HepG2 (cell line): Measurements from ENCODE around the gene UPK1B. TPM values are rescaled to one million over a fixed set of nuclear protein-coding genes. Genes with fewer than 3 reads are reported as not detected.

Source experiments
- FOXM1 ChIP-seq: sonication (generic); formaldehyde crosslinking; IDR thresholded peaks from 2 replicates; pipeline ENCODE4 v1.5.0; 2020; ENCODE audit warnings: missing genetic modification reagents
- HCFC1 ChIP-seq: fragments of 150-350 bp; IDR thresholded peaks from 2 replicates; pipeline ENCODE4 v1.6.1; 2014; ENCODE audit warnings: low read depth, low read length
- HOXA5 ChIP-seq: sonication (generic); formaldehyde crosslinking; IDR thresholded peaks from 2 replicates; pipeline ENCODE4 v1.4.0; 2020; ENCODE audit warnings: missing genetic modification reagents
- MAFG ChIP-seq: sonication (generic); formaldehyde crosslinking; IDR thresholded peaks from 2 replicates; pipeline ENCODE4 v1.5.1; 2020; ENCODE audit warnings: mild to moderate bottlenecking, missing genetic modification reagents
- MZF1 ChIP-seq: sonication (generic); formaldehyde crosslinking; IDR thresholded peaks from 2 replicates; pipeline ENCODE4 v1.8.1; 2023; ENCODE audit warnings: mild to moderate bottlenecking, missing genetic modification reagents, borderline replicate concordance
- NCOA1 ChIP-seq: sonication (generic); formaldehyde crosslinking; IDR thresholded peaks from 2 replicates; pipeline ENCODE4 v1.9.0; 2021; ENCODE audit warnings: missing genetic modification reagents
- NKX3-1 ChIP-seq: sonication (generic); formaldehyde crosslinking; IDR thresholded peaks from 2 replicates; pipeline ENCODE4 v1.5.0; 2020; ENCODE audit warnings: missing genetic modification reagents
- NR1H2 ChIP-seq: sonication (generic); formaldehyde crosslinking; IDR thresholded peaks from 2 replicates; pipeline ENCODE4 v1.8.1; 2022; ENCODE audit warnings: low read depth, missing genetic modification reagents, borderline replicate concordance
- ONECUT2 ChIP-seq: sonication (generic); formaldehyde crosslinking; IDR thresholded peaks from 2 replicates; pipeline ENCODE4 v1.4.0; 2020; ENCODE audit warnings: missing genetic modification reagents
- PHF5A ChIP-seq: IDR thresholded peaks from one replicate; pipeline ENCODE4 v1.6.1; 2018; ENCODE audit warnings: low read depth, missing genetic modification reagents; ENCODE audit not compliant: unreplicated experiment
- RBM22 ChIP-seq: fragments of 200-400 bp; formaldehyde crosslinking; optimal IDR thresholded peaks from 2 replicates; pipeline ENCODE3; 2017; ENCODE audit warnings: mild to moderate bottlenecking, low read length, moderate library complexity
- REXO4 ChIP-seq: sonication (generic); formaldehyde crosslinking; IDR thresholded peaks from 2 replicates; pipeline ENCODE4 v1.8.0; 2022; ENCODE audit warnings: missing genetic modification reagents, mild to moderate bottlenecking, borderline replicate concordance
- SMAD9 ChIP-seq: sonication (generic); formaldehyde crosslinking; IDR thresholded peaks from 2 replicates; pipeline ENCODE4 v1.5.1; 2020; ENCODE audit warnings: mild to moderate bottlenecking, missing genetic modification reagents
- ZC3H13 ChIP-seq: sonication (generic); formaldehyde crosslinking; IDR thresholded peaks from 2 replicates; pipeline ENCODE4 v1.8.1; 2023; ENCODE audit warnings: mild to moderate bottlenecking, missing genetic modification reagents, moderate library complexity
- ZKSCAN1 ChIP-seq: fragments of 150-350 bp; IDR thresholded peaks from 2 replicates; pipeline ENCODE4 v1.6.1; 2014; ENCODE audit warnings: low read length
- ZNF124 ChIP-seq: sonication (generic); formaldehyde crosslinking; IDR thresholded peaks from 2 replicates; pipeline ENCODE4 v1.4.0; 2020; ENCODE audit warnings: missing genetic modification reagents
- ZNF20 ChIP-seq: sonication (generic); formaldehyde crosslinking; IDR thresholded peaks from 2 replicates; pipeline ENCODE4 v1.4.0; 2020; ENCODE audit warnings: mild to moderate bottlenecking, moderate library complexity, missing genetic modification reagents
- ZNF256 ChIP-seq: sonication (generic); formaldehyde crosslinking; conservative IDR thresholded peaks from 2 replicates; pipeline ENCODE4 v1.4.0; 2020; ENCODE audit warnings: missing genetic modification reagents
- ZNF260 ChIP-seq: sonication (generic); formaldehyde crosslinking; IDR thresholded peaks from 2 replicates; pipeline ENCODE4 v1.4.0; 2020; ENCODE audit warnings: missing genetic modification reagents, low read depth, mild to moderate bottlenecking, borderline replicate concordance
- ZNF280B ChIP-seq: sonication (generic); formaldehyde crosslinking; IDR thresholded peaks from 2 replicates; pipeline ENCODE4 v1.5.0; 2020; ENCODE audit warnings: missing genetic modification reagents, mild to moderate bottlenecking, borderline replicate concordance
- ZNF317 ChIP-seq: sonication (generic); formaldehyde crosslinking; IDR thresholded peaks from 2 replicates; pipeline ENCODE4 v1.5.0; 2020; ENCODE audit warnings: mild to moderate bottlenecking, missing genetic modification reagents
- ZNF546 ChIP-seq: sonication (generic); formaldehyde crosslinking; conservative IDR thresholded peaks from 2 replicates; pipeline ENCODE4 v1.8.1; 2023; ENCODE audit warnings: mild to moderate bottlenecking, missing genetic modification reagents
- ZNF569 ChIP-seq: sonication (generic); formaldehyde crosslinking; IDR thresholded peaks from 2 replicates; pipeline ENCODE4 v1.5.0; 2020; ENCODE audit warnings: mild to moderate bottlenecking, missing genetic modification reagents, moderate library complexity, borderline replicate concordance
- ZNF709 ChIP-seq: sonication (generic); formaldehyde crosslinking; IDR thresholded peaks from 2 replicates; pipeline ENCODE4 v1.5.0; 2020; ENCODE audit warnings: mild to moderate bottlenecking, missing genetic modification reagents
- ZNF839 ChIP-seq: sonication (generic); formaldehyde crosslinking; IDR thresholded peaks from 2 replicates; pipeline ENCODE4 v1.4.0; 2020; ENCODE audit warnings: missing genetic modification reagents, mild to moderate bottlenecking, borderline replicate concordance
- ZNF883 ChIP-seq: sonication (generic); formaldehyde crosslinking; IDR thresholded peaks from 2 replicates; pipeline ENCODE4 v1.5.1; 2020; ENCODE audit warnings: mild to moderate bottlenecking, missing genetic modification reagents; ENCODE audit errors: not compliant biosample characterization
- ZSCAN30 ChIP-seq: sonication (generic); formaldehyde crosslinking; IDR thresholded peaks from 2 replicates; pipeline ENCODE4 v1.5.0; 2020; ENCODE audit warnings: mild to moderate bottlenecking, missing genetic modification reagents
- polyA plus RNA-seq, 8 experiments: library from polyadenylated mRNA; depleted of rRNA in 3 of 8; stranded (reverse) in 7 of 8; unstranded in 1 of 8; fragments of >200 nt; fragmentation: Illumina TruSeq in 4 of 8; extraction: Trizol in 4 of 8; gene quantifications; 2 replicates each; pipeline versions ENCODE4 v1.2.1 to v1.2.3, GENCODE V29; 2011 to 2016; ENCODE audit warnings: low read depth in 4 of 8, missing spikeins in 1 of 8, mixed read lengths in 1 of 8; ENCODE audit not compliant: insufficient read depth in 1 of 8
- total RNA-seq, 5 experiments: library from RNA; depleted of rRNA; stranded (reverse); fragments of >200 nt; fragmentation: Illumina TruSeq; extraction: Trizol; gene quantifications; 2 replicates each; pipeline ENCODE4 v1.2.3, GENCODE V29; 2016; ENCODE audit warnings: low read depth in 1 of 5
- TF ChIP-seq, protein P1 (sequence below): sonication (generic); formaldehyde crosslinking; IDR thresholded peaks from 2 replicates; pipeline ENCODE4 v1.5.1; 2020; ENCODE audit warnings: missing genetic modification reagents, mild to moderate bottlenecking, borderline replicate concordance
- TF ChIP-seq, protein P2 (sequence below): IDR thresholded peaks from 2 replicates; pipeline ENCODE4 v1.6.1; 2016; ENCODE audit warnings: control low read depth

Gene UPK1B
- total and polyA plus RNA-seq, 2 of the 13 experiments (the other 11 are each of a cell fraction or from before 2014, with no cell fraction given): not detected

DNA sequence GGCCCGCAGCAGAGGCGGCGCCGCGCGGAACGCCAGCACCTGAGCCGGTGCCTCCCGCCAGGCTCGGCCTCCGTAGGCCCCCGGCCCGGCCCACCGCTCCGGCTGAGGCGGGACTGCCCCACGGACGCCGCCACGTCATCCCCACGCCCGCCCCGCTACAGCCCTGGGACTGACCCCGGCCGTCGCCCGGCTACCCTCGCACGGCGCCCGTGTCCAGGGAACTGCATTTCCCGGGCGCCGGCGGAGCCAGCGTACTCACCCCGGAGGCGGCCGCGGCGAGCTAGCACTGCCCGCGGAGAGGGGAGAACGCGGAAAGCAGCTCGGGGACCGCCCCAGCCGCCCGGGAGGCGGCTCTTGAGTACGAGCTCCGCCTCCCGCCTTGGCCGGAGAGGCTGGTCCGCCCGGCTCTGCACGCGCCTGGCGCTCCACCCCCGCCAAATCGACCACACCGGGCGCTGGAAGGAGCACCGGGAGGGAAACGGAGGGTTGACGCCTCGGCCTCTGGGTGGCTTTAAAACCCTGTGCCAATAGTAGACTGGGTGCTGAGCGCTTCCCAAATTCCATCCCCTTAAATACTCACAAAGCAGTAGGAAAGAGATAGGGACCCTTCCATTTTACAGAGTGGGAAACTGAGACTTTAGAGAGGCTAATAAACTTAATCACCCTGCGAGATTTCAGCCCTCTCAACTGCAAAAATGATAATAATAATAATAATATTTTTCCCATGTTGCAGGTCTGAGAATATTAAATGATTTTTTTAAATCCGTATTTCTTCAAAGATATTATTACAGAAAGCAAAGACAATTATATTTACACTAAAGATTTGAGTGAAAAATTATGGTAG is 67.4 kb downstream of the UPK1B start, which contains the start of gene B4GALT4 (continued):
- 0 out of 2 replicates have a peak, but pooled peaks have one; percentile 63 for TF ChIP-seq ZNF20 (CRISPR knock-in tag)
- no peak for TF ChIP-seq ZNF260 (CRISPR knock-in tag)
- no peak for TF ChIP-seq NR1H2
- no peak for TF ChIP-seq FOXM1
- TF ChIP-seq SMAD9: peak; percentile 56; the same call in 1 of the 2 replicates
- no peak for TF ChIP-seq ZNF317 (CRISPR knock-in tag)
- TF ChIP-seq, protein P1, sequence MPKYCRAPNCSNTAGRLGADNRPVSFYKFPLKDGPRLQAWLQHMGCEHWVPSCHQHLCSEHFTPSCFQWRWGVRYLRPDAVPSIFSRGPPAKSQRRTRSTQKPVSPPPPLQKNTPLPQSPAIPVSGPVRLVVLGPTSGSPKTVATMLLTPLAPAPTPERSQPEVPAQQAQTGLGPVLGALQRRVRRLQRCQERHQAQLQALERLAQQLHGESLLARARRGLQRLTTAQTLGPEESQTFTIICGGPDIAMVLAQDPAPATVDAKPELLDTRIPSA (CRISPR knock-in tag): no peak; the same call in none of the 2 replicates
- TF ChIP-seq ZNF280B (CRISPR knock-in tag): no peak
- no peak for TF ChIP-seq ZNF124 (CRISPR knock-in tag)
- peak; percentile 68; the same call in 1 of the 2 replicates for TF ChIP-seq ZSCAN30 (CRISPR knock-in tag)
- TF ChIP-seq MAFG (CRISPR knock-in tag): no peak
- TF ChIP-seq, protein P2, sequence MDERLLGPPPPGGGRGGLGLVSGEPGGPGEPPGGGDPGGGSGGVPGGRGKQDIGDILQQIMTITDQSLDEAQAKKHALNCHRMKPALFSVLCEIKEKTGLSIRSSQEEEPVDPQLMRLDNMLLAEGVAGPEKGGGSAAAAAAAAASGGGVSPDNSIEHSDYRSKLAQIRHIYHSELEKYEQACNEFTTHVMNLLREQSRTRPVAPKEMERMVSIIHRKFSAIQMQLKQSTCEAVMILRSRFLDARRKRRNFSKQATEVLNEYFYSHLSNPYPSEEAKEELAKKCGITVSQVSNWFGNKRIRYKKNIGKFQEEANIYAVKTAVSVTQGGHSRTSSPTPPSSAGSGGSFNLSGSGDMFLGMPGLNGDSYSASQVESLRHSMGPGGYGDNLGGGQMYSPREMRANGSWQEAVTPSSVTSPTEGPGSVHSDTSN (CRISPR knock-in tag): no peak
- peak; percentile 86 for TF ChIP-seq ZNF883 (CRISPR knock-in tag)
- no peak for TF ChIP-seq MZF1 (CRISPR knock-in tag)
- TF ChIP-seq NKX3-1 (CRISPR knock-in tag): no peak
- no peak for TF ChIP-seq HCFC1
- TF ChIP-seq ONECUT2 (CRISPR knock-in tag): no peak
- no peak for TF ChIP-seq ZNF569 (CRISPR knock-in tag)
- peak; percentile 76; the same call in 1 of the 2 replicates for TF ChIP-seq ZNF709
- TF ChIP-seq REXO4 (CRISPR knock-in tag): no peak
- no peak for TF ChIP-seq NCOA1
- no peak for TF ChIP-seq RBM22
- TF ChIP-seq ZC3H13 (CRISPR knock-in tag): no peak
- TF ChIP-seq HOXA5 (CRISPR knock-in tag): peak; percentile 30
- TF ChIP-seq ZNF546 (CRISPR knock-in tag): 0 out of 2 replicates have a peak, but pooled peaks have one; percentile 63
- TF ChIP-seq ZKSCAN1: no peak
- TF ChIP-seq ZNF839: no peak
- no peak for TF ChIP-seq ZNF256
- no peak for TF ChIP-seq PHF5A (CRISPR knock-in tag)
